SK-MEL-5 (cell line): ENCODE results near the gene ULBP1. TPM values are rescaled to one million over a fixed set of nuclear protein-coding genes. Genes with fewer than 3 reads are reported as not detected.
"Not testable (repeated sequence)": the region's sequence is repeated elsewhere in the genome, so short reads cannot be mapped to it uniquely, and the experiment has no call there.

Experiments used
- DNase-seq: peaks from one replicate; pipeline ENCODE4 v3.0.0-alpha.2; 2016; ENCODE audit warnings: low read depth, low spot score
- in situ Hi-C: cut with HindIII; loops from 2 replicates; pipeline ENCODE4 v1.10.0; 2016; ENCODE audit warnings: low sequenced_read_pairs, high pct_unique_total_duplicates, low pct_unique_long_range_greater_than_20kb
- total RNA-seq: library from RNA; depleted of rRNA; stranded (reverse); fragments of >200 nt; shearing (Covaris generic); gene quantifications from 2 replicates; pipeline ENCODE4 v1.2.3, GENCODE V29; 2014

ULBP1 gene
- total RNA-seq, 1 experiment from 2014 or later: not detected

GRCh38 chr6:149962461-149963211 lies 1.1 kb upstream of the ULBP1 start:
- no peak for DNase-seq
- in situ Hi-C loops: no loop called here

GRCh38 chr6:149963212-149963461 lies 606 bp upstream of the ULBP1 start:
- no peak for DNase-seq
- in situ Hi-C loops: no loop called here

GRCh38 chr6:149964308-149965193 lies 808 bp downstream of the ULBP1 start:
- no peak for DNase-seq

GRCh38 chr6:149965194-149966020 lies 1.7 kb downstream of the ULBP1 start:
- no peak for DNase-seq
- in situ Hi-C loops: no loop called here

More at GRCh38 chr6:149964308-149965193, 808 bp downstream of the ULBP1 start:
- in situ Hi-C loops: no loop called here

DNA sequence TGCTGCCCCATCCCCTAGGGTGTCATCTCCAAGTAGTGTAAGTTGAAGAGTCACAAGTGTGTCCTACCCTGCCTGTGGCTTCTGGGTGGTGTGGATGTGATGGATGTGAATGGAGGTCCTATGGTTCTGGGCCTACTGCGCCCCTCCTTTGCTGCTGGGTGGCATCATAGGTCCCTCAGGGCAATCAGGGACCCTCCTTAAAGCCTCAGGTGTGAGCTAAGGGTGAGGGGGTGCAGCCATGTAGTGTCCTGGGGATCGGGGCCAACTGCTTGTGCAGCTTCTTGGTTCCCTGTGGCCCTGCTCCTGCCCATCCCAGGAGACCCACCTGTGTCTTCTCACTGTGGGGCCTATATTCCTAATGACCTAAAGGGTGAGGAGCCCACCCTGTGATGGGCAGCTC lies 2.6 kb downstream of the ULBP1 start:
- DNase-seq, in situ Hi-C loops: not testable (repeated sequence)

- in situ Hi-C loops: no loop called here
- DNase-seq: no peak
These were observed 3.8 kb downstream of the ULBP1 start for GRCh38 chr6:149967591-149967990.

- DNase-seq, in situ Hi-C loops: not testable (repeated sequence)
These were observed 4.3 kb downstream of the ULBP1 start for GRCh38 chr6:149967999-149968398.

DNA sequence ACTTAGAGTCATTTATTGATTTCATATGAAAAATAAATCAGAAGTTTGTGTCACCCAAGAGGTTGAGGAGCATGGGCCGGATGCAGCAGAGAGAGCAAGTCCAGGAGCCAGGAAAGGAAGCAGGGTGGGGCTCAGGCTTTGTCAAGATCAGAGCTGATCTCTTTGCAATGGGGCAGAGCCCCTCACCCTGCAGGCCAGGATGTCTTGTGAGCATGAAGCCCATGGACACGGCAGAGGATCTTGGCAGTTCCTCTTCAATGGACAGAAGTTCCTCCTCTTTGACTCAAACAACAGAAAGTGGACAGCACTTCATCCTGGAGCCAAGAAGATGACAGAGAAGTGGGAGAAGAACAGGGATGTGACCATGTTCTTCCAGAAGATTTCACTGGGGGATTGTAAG lies 5.2 kb downstream of the ULBP1 start:
- in situ Hi-C loops, DNase-seq: not testable (repeated sequence)

- in situ Hi-C loops: no loop called here
- DNase-seq: no peak
These were observed 5.9 kb downstream of the ULBP1 start for GRCh38 chr6:149969635-149970034.

GRCh38 chr6:149974394-149974793 lies 10.7 kb downstream of the ULBP1 start:
- in situ Hi-C loops: not testable (repeated sequence)

DNA sequence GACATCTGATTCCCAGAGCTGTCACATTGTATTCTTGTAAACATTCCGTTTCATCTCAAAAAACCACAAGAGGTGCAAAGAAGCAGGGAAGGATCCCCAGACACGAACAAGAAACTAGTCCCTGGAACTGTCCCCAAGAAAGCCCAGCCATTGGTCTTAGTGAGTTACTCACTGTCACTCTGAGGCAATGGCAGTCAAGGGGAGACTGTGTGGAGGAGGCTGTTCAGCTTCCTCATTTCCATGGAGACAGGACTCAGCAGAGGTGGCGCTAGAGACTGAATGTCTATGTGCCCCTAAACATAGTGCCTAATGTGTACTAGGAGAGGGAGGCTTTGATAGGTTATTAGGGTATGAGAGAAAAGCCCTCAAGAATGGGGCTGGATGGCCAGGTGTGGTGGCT lies 11.1 kb downstream of the ULBP1 start:
- in situ Hi-C loops: no loop called here
- no peak for DNase-seq

More at GRCh38 chr6:149974394-149974793, 10.7 kb downstream of the ULBP1 start:
- DNase-seq: not testable (repeated sequence)

- no peak for DNase-seq
- in situ Hi-C loops: no loop called here
These were observed 11.7 kb downstream of the ULBP1 start for GRCh38 chr6:149975400-149975799.

DNA sequence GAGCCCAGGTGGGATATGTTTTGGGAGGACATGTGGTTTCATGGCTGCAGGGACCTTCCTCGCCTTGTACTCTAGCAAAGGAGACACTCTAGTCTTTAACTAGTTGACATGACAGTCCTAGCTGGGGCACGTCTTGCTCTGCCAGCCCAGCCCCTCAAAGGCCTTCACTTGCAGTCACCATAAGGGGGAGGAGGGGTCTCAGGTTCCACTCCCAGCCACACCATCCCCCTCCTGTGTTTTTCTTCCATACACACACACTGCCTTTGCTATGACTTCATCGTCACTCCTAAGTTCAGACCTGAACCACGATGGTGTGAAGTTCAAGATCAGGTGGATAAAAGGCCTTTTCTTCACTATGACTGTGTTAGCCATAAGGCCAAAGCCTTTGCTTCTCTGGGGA lies 13.5 kb downstream of the ULBP1 start:
- in situ Hi-C loops: no loop called here
- DNase-seq: no peak

GRCh38 chr6:149978610-149979009 lies 14.9 kb downstream of the ULBP1 start:
- in situ Hi-C loops: no loop called here
- no peak for DNase-seq

GRCh38 chr6:149979293-149979692 lies 15.6 kb downstream of the ULBP1 start:
- no peak for DNase-seq
- in situ Hi-C loops: no loop called here

GRCh38 chr6:149983145-149983544 lies 19.4 kb downstream of the ULBP1 start:
- in situ Hi-C loops: no loop called here
- DNase-seq: no peak

DNA sequence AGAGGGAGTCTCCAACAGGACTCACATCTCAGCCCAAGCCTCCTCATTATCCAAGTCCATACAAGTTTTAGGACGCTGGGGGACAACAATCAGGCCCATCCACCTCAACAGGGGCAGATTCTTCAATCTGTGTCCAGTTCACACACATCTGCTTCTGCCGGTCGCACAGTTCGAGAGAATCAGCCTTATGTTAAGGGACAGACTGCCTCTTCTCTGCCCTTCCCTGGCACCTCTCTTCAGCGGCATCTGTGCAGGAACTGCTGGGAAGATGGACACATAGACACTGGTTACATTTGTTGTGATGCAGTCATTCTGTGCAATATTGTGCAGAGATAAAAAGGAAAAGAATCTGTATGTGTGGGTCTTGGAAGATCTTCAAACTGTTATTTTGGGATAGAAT lies 21.0 kb downstream of the ULBP1 start:
- DNase-seq: no peak
- in situ Hi-C loops: no loop called here

DNA sequence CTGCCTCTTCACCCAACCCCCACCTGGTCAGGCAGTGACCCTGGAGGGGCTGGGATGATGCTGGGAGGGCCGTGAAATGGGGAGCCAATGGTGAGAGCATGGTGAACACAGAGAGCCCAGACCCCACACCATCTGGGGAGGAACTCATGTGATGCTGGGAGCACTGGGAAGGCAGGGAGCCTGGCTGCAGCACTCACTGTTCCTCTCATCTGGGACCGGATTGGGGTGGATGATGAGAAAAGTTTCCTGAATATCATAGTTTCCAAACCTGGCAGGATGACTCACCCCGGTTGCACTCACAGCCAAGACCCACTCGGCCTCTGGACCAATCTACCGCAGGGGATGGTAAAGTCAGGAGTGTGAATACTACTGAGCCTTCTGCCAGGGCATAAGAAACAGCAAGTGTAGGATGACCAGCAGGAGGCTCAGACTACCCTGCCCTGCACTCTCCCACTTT lies 21.8 kb downstream of the ULBP1 start:
- no peak for DNase-seq
- in situ Hi-C loops: no loop called here
